Measurements from ENCODE around the gene HIBCH. TPM values are rescaled to one million over a fixed set of nuclear protein-coding genes. Genes with fewer than 3 reads are reported as not detected.
A peak's percentile ranks its signal among the peaks of the same experiment; 100 is the strongest.

The HIBCH gene
- total and polyA plus RNA-seq, 2 of the 13 experiments (the other 11 are each of a cell fraction or from before 2014, with no cell fraction given): 18.8 to 49.5 TPM

GRCh38 chr2:190343536-190344275 lies 24.1 kb upstream of the HIBCH start, which contains the start of gene INPP1 (continued):
- TF ChIP-seq NR2F1 (CRISPR knock-in tag; IDR thresholded peaks at IDR 0.05): peak in 1 of 2 experiments; percentile 34; a peak in 1 of 4 replicates
- no peak for TF ChIP-seq NAIF1 (CRISPR knock-in tag; IDR thresholded peaks at IDR 0.05; ENCODE audit: borderline replicate concordance)
- peak; percentile 6; the same call in 1 of the 2 replicates for TF ChIP-seq NCOA2 (CRISPR knock-in tag; IDR thresholded peaks at IDR 0.05)
- no peak for TF ChIP-seq STAT6 (CRISPR knock-in tag; IDR thresholded peaks at IDR 0.05; ENCODE audit: borderline replicate concordance)
- TF ChIP-seq ARID3A (IDR thresholded peaks at IDR 0.05; ENCODE audit: low read depth, low read length): no peak
- no peak for TF ChIP-seq SIX1 (CRISPR knock-in tag; IDR thresholded peaks at IDR 0.05; ENCODE audit: borderline replicate concordance)
- peak; percentile 19 for TF ChIP-seq ZNF781 (CRISPR knock-in tag; IDR thresholded peaks at IDR 0.05; ENCODE audit: borderline replicate concordance, not compliant biosample characterization)
- no peak for TF ChIP-seq FUBP1 (CRISPR knock-in tag; IDR thresholded peaks at IDR 0.05; ENCODE audit: borderline replicate concordance)
- TF ChIP-seq ZBTB42 (CRISPR knock-in tag; IDR thresholded peaks at IDR 0.05): 0 out of 2 replicates have a peak, but pooled peaks have one; percentile 62
- TF ChIP-seq ZNF567 (CRISPR knock-in tag; IDR thresholded peaks at IDR 0.05; ENCODE audit: borderline replicate concordance): peak; percentile 96
- peak in 1 of 2 experiments; percentile 30; a peak in 1 of 4 replicates for TF ChIP-seq POLR2A (IDR thresholded peaks at IDR 0.05; ENCODE audit: insufficient read depth in 1 of 2, low read depth in 2 of 2, low read length in 2 of 2)
- TF ChIP-seq FOXJ3 (CRISPR knock-in tag; IDR thresholded peaks at IDR 0.05; ENCODE audit: borderline replicate concordance): no peak
- peak; percentile 57; the same call in 1 of the 2 replicates for TF ChIP-seq ZBTB7B (CRISPR knock-in tag; IDR thresholded peaks at IDR 0.05)
- TF ChIP-seq ZNF275 (CRISPR knock-in tag; IDR thresholded peaks at IDR 0.05; ENCODE audit: borderline replicate concordance): peak; percentile 84; the same call in 1 of the 2 replicates
- no peak for TF ChIP-seq AKAP8 (CRISPR knock-in tag; IDR thresholded peaks at IDR 0.05)
- TF ChIP-seq HOMEZ (CRISPR knock-in tag; IDR thresholded peaks at IDR 0.05; ENCODE audit: low read depth): no peak
- peak; percentile 52; the same call in 1 of the 2 replicates for TF ChIP-seq PITX1 (CRISPR knock-in tag; IDR thresholded peaks at IDR 0.05)
- TF ChIP-seq TEF (CRISPR knock-in tag; IDR thresholded peaks at IDR 0.05): 0 out of 2 replicates have a peak, but pooled peaks have one; percentile 50
